Thyroid gland (tissue), 4 donors: Measurements from ENCODE around the gene PTH1R.

Experiments used
- POLR2A ChIP-seq, 2 donors: fragments of 450-650 bp; IDR thresholded peaks; one replicate each; pipeline ENCODE4 v1.6.1; 2017; ENCODE audit warnings: antibody characterized with exemption in 2 of 2, mild to moderate bottlenecking in 2 of 2, moderate library complexity in 1 of 2
- TF ChIP-seq, protein P1 (sequence below), 6 experiments: fragments of 200-600 bp in 3 of 6; fragments of 450-650 bp in 3 of 6; sonication (generic) in 3 of 6; IDR thresholded peaks; one replicate each; pipeline ENCODE4 v1.5.1; 2016 to 2019; ENCODE audit warnings: antibody characterized with exemption in 6 of 6, mild to moderate bottlenecking in 2 of 6, inconsistent platforms in 1 of 6, moderate library complexity in 1 of 6

DNA sequence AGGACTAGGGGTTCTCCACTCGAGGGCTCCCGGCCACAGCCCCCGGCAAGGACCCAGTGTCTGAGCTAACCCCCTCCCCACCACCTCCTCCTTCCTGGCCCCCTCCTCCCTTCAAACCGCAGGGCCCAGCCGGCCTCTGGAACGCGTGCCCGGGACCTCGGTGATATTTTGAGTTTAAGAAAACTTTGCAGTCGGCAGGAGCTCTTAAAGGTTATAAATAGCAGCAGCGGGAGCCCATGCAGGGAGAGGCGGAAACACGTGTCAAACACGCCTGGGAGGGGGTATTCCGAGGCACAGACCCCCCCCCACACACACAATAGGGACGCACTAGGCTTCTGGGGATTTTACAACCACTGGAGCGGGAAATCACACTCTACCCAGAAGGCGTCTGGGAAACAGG, 3.1 kb upstream of the PTH1R start:
- TF ChIP-seq, protein P1, sequence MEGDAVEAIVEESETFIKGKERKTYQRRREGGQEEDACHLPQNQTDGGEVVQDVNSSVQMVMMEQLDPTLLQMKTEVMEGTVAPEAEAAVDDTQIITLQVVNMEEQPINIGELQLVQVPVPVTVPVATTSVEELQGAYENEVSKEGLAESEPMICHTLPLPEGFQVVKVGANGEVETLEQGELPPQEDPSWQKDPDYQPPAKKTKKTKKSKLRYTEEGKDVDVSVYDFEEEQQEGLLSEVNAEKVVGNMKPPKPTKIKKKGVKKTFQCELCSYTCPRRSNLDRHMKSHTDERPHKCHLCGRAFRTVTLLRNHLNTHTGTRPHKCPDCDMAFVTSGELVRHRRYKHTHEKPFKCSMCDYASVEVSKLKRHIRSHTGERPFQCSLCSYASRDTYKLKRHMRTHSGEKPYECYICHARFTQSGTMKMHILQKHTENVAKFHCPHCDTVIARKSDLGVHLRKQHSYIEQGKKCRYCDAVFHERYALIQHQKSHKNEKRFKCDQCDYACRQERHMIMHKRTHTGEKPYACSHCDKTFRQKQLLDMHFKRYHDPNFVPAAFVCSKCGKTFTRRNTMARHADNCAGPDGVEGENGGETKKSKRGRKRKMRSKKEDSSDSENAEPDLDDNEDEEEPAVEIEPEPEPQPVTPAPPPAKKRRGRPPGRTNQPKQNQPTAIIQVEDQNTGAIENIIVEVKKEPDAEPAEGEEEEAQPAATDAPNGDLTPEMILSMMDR (IDR thresholded peaks at IDR 0.05), result no peak
- TF ChIP-seq POLR2A (IDR thresholded peaks at IDR 0.05), result no peak
